UCSD-AML1 (cell line): Measurements from ENCODE around the gene SFXN4.
"Not testable (repeated sequence)": the region's sequence is repeated elsewhere in the genome, so short reads cannot be mapped to it uniquely, and the experiment has no call there.

Experiments used
- DNase-seq: peaks from one replicate; lab custom pipeline; 2025; ENCODE audit not compliant: unreplicated experiment; lab: John Stamatoyannopoulos, UW

Gene SFXN4

DNA sequence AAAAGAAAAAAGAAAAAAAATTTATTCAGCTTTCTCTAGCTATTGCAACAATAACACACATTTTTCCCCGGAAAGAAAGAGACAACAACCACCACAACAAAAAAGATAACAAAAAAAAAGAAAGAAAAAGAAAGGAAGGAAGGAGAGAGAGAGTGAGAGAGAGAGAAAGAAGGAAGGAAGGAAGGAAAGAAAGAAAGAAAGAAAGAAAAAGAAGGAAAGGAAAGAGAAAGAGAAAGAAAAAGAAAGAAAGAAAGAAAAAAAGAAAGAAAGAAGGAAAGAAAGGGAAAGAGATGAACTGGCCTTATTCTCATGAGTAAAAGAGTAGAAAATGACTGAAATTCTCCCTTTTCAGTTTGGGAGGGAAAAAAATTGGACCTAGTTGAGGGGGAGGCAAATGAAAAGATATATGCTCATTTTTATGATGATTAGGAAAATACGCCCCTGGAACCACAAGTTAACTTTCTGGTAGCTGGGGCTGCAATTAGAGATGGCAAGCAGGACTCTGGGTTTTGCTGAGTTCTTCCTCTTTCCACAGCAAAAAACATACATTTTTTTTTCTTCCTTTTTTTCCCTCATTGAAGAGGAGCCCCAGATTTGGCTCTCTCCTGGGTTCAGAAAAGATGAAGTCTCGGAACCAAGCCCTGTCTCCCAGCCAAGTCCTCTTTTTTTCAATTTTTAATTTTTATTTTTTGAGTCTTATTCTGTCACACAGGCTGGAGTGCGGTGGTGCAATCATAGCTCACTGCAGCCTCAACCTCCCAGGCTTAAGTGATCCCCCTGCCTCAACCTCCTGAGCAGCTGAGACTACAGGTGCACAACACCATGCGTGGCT lies 25.7 kb upstream of the SFXN4 start:
- no peak for DNase-seq

DNA sequence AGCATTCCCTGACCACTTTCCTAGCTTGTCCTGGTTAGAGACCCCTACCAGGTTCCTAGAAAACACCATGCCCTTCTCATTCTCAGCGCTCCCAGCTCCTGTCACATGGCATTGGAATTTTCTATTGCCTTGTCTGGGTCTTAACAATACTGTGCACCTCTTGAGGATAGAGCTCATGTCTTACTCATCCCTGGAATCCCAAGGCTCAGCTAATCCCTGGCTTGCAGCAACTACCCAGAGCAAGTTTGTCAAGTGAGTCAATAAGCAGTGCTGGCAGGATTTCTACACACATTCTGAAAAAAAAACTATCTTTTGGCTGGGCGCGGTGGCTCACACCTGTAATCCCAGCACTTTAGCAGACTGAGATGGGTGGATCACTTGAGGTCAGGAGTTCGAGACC lies 24.8 kb upstream of the SFXN4 start:
- no peak for DNase-seq

GRCh38 chr10:119189811-119190282 lies 24.3 kb upstream of the SFXN4 start:
- peak; percentile 53 for DNase-seq

- no peak for DNase-seq
Observed at GRCh38 chr10:119183664-119184412, 18.3 kb upstream of the SFXN4 start.

DNA sequence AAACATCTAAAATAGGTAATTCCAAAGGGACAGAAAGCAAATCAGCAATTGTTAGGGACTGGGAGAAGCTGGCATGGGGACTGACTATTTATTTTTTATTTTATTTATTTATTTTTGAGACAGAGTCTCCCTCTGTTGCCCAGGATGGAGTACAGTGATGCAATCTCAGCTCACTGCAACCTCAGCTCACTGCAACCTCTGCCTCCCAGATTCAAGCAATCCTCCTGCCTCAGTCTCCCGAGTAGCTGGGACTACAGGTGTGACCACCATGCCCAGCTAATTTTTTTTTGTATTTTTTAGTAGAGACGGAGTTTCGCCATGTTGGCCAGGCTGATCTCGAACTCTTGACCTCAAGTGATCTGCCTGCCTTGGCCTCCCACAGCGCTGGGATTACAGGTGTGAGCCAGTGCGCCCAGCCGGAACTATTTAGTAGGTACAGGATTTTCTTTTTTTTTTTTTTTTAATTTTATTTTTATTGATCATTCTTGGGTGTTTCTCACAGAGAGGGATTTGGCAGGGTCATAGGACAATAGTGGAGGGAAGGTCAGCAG lies 15.4 kb upstream of the SFXN4 start:
- DNase-seq, result not testable (repeated sequence)

- DNase-seq, result peak; percentile 96
Observed at GRCh38 chr10:119178372-119179119, 13.0 kb upstream of the SFXN4 start, which contains the start of gene PRDX3. TSS of gene PRDX3 (minus strand) at chr10:119178812. CDS start at chr10:119178790, 22 bp downstream.

GRCh38 chr10:119177708-119178371 lies 12.3 kb upstream of the SFXN4 start:
- DNase-seq, result no peak

DNA sequence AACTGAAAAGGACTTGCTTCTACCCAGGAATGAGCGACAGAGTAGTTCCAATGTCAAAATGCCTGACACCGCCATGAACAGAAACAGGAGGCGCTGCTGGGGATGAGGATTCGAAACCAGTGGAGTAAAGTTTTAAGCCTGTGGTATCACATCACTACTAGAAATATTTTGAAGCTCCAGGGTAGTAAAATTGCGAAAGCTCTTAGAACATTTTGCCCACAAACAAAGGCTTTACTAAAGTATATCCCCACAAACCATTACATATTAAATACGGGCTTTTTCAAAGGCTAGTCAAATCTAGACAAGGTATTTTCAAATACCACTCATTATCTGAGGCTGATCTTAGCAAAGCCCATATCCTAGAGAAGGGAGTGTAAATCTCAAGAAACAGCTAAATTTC lies 10.7 kb upstream of the SFXN4 start:
- no peak for DNase-seq

GRCh38 chr10:119174109-119174508 lies 8.6 kb upstream of the SFXN4 start:
- no peak for DNase-seq

DNA sequence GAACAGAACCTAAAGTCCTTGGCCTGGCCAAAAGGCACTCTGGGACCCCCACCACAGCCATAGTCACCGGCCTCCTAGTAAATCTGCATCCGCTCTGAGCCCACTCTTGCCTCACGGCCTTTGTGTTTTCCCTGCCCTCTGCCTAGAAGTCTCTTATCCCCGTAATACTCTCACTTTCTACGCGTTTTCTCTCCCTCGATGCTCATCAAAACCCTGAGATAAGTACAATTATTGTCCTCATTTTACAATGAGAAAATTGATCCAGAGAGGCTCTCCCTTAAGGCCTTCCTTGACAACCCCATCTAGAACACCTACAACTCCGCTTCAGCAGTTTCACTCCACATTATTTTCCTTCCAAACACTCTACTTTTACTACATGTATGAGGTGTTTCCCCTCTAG lies 1.5 kb upstream of the SFXN4 start:
- no peak for DNase-seq

DNA sequence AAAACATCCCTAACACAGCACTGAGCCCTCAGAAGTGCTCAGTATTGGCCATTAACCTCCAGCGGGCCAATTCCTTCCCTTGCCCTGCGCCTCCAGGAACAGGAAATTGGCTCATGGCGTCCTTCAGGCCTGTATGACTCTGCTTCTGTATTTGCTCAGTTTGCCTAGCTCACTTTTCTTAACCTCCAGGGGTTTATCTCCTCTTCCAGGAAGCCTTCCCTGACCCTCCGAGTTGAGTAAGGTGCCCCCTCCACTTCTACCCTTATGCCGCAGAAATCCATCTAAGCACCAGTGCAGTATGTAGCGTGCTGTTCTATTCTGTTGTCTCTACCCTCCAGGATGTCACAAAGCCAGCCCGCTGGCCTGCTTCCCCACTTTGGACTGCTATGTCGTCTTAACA lies 1.1 kb upstream of the SFXN4 start:
- peak; percentile 21 for DNase-seq

GRCh38 chr10:119166118-119166500 lies 595 bp upstream of the SFXN4 start:
- no peak for DNase-seq

DNA sequence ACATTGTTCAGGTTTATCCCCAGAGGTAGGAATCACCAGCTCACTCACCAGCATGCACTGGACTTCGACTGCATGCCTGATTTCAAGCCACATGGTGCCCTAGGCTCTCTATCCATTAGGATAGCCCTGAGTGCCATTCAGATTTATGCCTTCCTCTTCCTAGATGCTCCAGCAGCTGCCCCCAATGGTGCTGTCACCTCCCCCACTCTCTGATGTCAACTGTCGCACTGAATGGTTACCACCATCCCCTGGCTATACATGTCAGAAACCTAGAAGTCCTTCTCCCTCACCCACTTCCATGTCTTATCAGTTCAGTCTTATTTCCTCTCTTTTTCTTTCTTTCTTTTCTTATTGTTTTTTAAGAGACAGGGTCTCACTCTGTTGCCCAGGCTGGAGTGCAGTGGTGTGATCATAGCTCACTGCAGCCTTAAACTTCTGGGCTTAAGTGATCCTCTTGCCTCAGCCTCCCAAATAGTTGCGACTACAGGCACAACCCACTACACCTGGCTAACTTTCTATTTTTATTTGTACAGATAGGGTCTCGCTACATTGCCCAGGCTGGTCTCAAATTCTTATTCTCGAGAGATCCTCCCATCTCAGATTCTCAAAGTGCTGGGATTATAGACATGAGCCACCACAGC lies 2.9 kb downstream of the SFXN4 start:
- DNase-seq, result no peak

DNA sequence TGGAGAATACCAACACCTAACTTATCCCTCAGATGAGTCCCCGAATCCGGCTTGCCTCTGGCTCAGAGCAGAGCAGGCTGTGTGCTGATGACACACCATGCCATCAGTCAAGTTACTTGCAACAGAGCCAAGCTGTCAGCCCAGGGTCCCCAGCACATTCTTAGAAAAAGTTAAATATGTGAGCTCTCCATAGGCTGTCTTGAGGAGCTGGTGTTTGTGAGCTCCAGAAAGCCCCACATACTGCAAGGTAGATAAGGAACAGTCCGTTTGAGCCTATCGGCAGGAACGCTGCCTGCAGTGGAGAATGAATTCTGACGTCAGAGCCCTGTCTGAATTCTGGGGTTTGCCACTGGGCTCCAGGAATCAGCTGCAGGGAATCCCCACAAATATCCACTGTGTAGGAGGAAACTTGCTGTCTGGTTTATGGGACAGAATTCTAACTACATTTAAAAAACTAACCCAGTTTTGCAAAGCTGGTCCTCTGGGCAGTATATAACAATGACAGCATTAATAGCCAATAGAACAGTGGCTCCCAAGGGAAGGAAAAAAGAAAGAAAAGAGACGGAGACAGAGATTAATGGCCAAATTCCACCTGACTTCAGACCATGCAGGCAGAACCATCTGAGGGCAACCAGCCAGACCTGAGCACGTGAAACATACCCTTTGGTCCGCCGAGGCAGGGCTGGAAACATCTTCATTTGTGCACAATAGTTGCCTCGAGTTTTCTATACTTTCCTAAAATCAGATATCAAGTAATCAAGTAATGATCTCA lies 3.6 kb downstream of the SFXN4 start:
- DNase-seq, result no peak

- no peak for DNase-seq
Observed at GRCh38 chr10:119159332-119159731, 6.2 kb downstream of the SFXN4 start.

DNA sequence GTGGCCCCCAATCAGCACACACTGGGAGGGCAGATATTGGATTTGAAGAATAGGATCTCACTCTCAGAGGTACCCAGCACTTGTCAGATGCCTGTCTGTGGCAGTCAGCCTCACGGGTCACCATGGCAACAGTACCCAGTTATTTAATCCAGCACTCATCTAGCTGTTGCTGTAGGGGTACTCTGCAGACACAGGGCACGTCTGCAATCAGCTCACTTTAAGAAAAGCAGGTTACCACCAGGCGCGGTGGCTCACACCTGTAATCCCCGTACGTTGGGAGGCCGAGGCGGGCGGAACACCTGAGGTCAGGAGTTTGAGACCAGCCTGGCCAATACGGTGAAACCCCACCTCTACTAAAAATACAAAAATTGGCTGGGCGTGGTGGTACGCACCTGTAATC lies 11.9 kb downstream of the SFXN4 start:
- no peak for DNase-seq

- no peak for DNase-seq
Observed at GRCh38 chr10:119153041-119153440, 12.5 kb downstream of the SFXN4 start.

DNA sequence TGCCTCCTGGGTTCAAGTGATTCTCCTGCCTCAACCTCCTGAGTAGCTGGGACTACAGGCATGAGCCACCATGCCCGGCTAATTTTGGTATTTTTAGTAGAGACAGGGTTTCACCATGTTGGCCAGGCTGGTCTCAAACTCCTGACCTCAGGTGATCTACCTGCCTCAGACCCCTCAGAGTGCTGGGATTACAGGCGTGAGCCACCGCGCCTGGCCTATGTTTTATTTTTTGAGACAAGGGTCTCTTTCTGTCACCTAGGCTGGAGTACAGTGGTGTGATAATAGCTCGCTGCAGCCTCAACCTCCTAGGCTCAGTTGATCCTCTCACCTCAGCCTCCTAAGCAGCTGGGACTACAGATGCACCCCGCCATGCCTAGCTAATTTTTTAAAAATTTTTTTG lies 13.9 kb downstream of the SFXN4 start:
- not testable (repeated sequence) for DNase-seq

GRCh38 chr10:119149729-119150128 lies 15.8 kb downstream of the SFXN4 start:
- DNase-seq, result no peak
